DMS53 (cell line): Measurements from ENCODE around the gene DHX9.
"Not testable (repeated sequence)": the region's sequence is repeated elsewhere in the genome, so short reads cannot be mapped to it uniquely, and the experiment has no call there.

Experiments
- DNase-seq: peaks from one replicate; lab custom pipeline; 2025; lab: John Stamatoyannopoulos, UW

Gene DHX9

DNA sequence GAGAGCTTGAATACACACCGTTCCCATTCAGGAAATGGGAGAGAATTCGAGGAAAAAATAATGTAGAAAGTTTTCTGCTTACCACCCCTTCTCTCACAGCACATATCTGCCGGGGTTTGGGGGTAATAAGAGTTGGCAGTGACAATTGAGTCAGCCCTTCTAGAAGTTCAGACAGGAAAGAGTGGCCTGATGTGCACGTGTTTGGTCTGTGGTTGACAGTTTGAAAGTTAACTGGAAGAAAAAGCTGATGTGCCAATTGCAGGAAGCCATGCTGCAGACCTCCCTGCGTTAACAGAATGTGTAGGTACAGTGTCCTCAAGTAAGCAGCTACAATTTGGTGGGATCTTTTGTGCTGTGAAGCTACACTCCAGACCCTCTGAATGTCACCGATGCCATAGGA is 50.9 kb downstream of the DHX9 start:
- no peak for DNase-seq

DNA sequence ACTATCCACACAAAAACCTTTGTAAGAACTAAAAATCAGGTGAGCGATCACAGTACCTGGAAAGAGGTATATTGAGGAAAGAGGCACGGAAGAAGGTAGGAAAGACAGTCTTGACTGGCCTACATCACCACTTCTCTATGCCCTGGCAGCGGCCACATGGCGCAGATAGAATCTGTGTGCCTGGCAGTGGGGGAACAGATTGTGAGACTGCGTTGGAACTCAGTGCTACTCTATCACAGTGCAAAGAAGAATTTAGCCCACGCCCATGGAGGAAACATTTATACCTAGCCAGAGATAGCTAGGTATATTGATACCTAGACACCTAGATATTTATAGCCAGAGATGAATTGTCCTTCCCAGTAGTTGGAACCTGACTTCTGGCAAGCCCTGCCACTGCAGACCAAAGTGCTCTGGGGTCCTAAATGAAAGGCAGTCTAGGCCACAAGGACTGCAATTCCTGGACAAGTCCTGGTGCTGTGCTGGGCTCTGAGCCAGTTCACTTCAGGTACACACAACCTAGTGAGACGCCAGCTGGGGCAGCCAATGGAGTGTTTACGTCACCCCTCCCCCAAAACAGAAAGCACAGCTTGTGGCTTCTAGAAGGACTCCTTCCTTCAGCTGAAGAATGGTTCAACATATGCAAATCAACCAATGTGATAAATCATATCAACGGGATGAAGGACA is 51.9 kb downstream of the DHX9 start:
- peak; percentile 79 for DNase-seq

DNA sequence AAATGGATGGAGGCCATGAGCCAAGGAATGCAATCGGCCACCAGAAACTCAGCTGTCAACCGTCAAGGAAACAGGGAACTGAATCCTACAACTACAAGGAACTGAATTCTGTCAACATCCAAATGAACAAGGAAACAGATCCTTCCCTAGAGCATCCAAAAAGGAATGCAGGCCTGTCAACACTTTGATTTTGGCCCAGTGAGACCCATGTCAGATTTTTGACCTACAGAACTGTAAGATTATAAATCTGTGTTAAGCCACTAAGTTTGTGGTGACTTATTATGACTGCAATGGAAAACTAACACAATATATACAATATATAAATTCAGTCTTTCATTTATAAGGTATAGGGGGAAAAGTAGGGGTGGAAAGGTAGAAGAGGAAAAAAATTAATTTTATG is 58.5 kb downstream of the DHX9 start:
- no peak for DNase-seq

DNA sequence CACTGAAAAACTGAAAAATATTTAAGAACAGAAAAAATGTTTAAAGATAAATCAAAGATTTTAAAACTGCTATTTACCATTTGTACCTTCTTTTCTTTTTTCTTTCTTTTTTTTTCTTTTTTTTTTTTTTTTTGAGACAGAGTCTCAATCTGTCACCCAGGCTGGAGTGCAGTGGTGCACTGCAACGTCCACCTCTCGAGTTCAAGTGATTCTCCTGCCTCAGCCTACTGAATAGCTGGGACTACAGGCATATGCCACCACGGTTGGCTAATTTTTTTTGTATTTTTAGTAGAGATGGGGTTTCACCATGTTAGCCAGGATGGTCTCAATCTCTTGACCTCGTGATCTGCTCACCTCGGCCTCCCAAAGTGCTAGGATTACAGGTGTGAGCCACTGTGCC is 62.8 kb downstream of the DHX9 start:
- not testable (repeated sequence) for DNase-seq

DNA sequence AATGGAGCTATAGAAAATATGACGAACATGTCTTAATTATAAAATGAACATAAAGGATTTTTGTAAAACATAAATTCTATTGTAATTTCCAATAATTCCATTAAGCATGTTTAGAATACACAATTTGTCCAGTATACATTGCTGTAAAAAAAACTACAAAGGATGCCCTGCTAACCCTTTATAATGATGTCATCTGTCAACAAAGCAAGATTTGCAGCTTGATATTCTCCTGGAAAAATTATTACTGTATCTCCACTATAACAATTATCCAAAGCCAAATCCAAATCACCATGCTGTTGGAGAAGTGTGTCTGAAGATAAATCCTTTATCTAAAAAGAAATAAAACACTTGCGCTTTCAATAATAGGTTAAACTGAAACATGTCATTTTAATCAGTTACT is 66.2 kb downstream of the DHX9 start:
- no peak for DNase-seq

DNA sequence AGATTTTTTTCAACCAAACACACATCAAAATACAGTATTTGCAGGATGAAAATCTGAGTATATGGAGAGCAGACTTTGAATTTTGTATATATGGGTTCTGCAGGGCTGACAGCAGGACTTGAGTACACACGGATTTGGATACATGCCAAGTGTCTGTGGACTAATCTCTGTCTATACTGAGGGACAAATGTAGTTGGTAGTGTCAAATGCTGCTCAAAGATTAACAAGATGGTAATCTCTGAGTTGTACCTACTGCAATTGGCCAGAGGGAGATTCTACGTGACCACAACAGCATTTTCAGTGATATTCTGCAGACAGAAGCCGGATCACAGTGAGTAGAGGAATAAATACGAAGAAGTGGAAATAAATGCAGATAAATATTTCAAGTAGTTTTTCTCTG is 70.4 kb downstream of the DHX9 start:
- DNase-seq = peak; percentile 50

DNA sequence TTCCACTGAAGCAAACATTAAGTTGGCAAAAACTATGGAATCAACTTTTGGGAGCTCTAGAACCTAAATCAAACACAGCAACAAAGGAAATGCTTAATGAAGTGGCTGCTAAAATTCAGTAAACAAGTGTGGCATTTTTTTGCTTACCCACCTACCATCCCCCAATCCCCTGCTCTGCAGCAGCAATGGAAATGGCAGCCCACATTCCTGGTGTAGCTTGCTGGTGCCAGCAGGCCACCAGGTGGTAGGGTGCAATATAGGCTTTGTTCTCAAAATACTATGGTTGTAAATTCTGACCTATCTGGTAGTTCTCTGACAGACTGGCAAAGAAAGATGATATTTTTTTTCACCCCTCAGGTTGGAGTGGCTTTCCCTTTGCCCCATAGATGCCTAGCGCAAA is 71.0 kb downstream of the DHX9 start:
- DNase-seq = peak; percentile 34

DNA sequence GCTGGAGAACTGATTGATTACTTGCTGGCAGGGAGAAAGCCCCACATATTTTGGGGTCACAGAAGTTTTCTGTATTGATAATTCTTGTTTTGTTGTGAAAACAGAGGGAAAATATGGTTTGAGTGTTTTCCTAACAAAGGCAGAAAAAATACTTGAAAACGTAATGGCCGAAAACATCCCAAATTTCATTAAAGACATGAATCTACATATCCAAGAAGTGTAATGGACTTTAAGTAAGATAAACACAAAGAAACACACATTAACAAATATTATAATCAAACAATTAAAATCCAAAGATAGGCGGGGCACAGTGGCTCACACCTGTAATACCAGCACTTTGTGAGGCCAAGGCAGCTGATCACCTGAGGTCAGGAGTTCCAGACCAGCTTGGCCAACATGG is 74.3 kb downstream of the DHX9 start:
- no peak for DNase-seq

DNA sequence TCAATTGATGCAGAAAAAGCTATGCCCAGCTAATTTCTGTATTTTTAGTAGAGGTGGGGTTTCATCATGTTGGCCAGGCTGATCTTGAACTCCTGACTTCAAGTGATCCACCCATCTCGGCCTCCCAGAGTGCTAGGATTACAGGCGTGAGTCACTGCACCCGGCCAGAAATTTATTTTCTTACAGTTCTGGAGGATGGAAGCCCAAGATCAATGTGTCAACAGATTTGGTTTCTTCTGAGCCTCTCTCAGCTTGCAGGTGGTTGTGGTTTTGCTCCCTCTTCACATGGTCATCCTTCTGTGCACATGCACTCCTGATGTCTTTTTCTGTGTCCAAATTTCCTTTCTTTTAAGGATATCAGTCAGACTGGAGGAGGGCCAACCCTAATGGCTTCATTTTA is 78.2 kb downstream of the DHX9 start:
- DNase-seq = no peak

DNA sequence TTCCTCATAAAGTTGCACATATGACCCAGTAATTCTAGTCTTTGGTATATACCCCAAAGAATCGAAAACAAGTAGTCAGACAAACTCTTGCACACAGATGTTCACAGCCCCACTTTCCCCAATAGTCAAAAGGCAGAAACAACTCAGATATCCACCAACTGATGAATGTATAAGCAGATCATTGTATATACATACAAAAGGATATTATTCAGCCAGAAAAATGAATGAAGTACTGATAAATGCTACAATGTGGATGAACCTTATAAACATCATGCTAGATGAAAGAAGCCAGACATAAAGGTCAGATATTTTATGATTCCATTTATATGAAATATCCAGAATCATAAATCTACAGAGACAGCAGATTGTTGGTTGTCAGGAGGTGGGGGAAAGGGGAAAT is 86.5 kb downstream of the DHX9 start:
- no peak for DNase-seq

DNA sequence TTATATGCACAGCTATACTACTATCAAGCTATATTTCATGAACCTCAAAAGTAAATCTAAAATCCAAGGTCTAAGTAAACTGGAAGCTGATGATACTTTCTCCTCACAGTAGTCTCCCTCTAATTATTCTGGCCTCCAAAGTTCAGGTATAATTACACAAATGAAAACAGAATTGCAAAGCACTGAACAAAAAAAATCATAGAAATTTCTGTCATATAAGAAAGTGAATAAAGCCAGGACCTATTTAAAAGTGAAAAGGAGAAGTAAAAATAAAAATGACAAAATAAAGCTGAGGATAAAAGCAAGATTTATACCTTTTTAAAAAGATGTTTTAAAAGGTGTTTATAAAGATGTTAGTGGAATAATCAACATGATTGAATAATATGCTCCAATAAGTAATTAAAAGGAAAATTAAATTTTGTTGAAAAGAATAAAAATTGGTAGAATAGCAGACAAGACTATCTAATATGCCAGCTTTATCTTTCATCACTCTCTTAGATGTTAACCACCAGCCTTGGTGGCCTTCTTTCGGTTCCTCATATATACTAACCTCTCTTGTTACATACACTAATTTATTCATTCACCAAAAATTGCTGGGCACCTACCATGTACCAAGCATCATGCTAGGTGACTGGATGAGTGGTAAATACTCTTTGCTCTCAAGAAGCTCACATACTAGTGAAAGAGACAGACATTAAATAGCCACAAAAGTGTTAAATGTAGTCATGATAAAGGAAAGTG is 88.7 kb downstream of the DHX9 start:
- DNase-seq = no peak

DNA sequence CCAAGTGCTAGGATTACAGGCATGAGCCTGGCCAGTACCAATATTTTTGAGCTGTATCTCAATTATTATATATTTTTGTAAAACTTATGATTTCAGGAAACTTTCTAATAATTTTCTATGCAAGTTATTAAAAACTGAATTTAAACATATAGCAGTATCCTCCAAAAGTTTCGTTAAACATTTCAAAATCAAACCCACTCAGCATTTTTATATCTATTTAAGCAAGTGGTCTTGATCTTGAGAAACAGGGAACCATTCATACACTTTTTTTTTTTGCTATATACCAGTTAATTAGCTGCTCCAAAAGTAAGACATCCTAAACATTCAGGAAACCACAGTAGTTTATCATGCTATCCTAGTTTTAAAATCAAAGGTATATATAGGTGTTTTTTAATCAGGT is 91.8 kb downstream of the DHX9 start:
- DNase-seq = no peak

DNA sequence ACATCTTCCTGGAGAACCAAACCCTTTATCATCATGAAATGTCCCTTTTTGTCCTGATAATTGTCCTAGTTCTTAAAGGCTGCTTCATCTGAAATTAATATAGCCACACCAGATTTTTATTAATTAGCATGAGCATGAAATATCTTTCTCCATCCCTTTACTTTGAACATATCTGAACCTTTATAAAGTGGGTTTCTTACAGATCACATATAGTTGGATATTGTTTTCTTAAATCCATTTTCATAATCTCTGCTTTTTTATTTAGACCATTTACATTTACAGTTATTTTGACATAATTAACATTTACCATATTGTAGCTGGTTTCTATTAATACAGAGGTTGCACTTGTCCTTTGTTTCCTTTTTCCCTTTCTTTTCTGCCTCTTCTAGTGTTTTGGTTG is 96.6 kb downstream of the DHX9 start:
- no peak for DNase-seq
